Measurements from ENCODE around the gene MED25.

Gene MED25

GRCh38 chr19:49875177-49875576, 57.1 kb downstream of the MED25 start:
- no peak for DNase-seq

GRCh38 chr19:49875857-49876421, 57.9 kb downstream of the MED25 start:
- DNase-seq, result peak in 1 of 2 experiments; percentile 22

- peak; percentile 73 to 89 for DNase-seq
Measured at GRCh38 chr19:49876422-49877019, 58.4 kb downstream of the MED25 start.

DNA sequence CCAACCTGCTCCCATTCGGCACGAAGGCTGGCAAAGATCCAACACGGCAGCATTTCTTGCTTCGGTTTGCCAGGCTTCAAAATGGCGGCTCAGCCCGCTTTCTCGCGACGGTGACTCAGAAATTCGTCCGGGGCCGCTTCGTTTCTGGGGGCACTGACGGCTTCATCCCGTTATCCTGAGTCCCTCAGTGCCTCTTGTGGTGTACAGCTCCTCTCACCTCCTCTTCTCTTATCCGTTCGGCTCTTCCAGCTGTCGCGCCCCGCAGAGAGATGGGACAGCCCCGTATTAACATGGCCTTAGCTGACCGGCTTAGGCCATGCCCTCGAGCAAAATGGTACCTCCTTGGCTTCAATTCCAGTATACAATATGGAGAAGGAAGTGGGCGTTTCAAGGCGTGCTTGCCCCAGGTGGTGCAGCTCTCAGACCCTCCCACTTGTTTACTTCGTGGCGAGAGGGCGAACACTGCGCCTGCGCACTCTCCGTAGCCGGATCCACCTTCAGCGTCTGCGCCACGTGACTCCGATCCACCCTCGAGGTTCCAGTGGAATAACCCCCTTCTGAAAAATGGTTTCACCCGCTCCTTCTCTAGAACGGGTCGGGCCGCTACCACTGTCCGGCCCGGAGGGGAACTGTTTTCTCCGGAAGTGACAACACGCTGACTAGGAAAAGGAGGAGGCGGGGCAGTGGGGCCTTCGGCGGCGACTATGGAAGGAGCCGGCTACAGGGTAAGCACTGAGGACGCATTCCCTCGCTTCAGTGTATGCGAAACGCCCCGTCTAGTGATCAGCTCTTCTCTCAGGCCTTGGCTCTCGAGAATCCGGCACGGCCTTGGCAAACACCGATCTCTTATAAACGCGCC, 59.2 kb downstream of the MED25 start, which contains the start of the genes AKT1S1 and TBC1D17:
Gene AKT1S1, minus strand, starts transcription at position 336 of the 859 bp plus-strand sequence. CDS start 4,060 bp downstream, outside the sequence.
Gene TBC1D17, plus strand, starts transcription at position 683 of the 859 bp plus-strand sequence. Its CDS starts 22 bp downstream, at position 705.
- DNase-seq, result peak; percentile 94 to 98

- peak; percentile 84 to 92 for DNase-seq
Measured at GRCh38 chr19:49877879-49878743, 60.0 kb downstream of the MED25 start.

- no peak for DNase-seq
Measured at GRCh38 chr19:49878744-49879070, 60.6 kb downstream of the MED25 start.

DNA sequence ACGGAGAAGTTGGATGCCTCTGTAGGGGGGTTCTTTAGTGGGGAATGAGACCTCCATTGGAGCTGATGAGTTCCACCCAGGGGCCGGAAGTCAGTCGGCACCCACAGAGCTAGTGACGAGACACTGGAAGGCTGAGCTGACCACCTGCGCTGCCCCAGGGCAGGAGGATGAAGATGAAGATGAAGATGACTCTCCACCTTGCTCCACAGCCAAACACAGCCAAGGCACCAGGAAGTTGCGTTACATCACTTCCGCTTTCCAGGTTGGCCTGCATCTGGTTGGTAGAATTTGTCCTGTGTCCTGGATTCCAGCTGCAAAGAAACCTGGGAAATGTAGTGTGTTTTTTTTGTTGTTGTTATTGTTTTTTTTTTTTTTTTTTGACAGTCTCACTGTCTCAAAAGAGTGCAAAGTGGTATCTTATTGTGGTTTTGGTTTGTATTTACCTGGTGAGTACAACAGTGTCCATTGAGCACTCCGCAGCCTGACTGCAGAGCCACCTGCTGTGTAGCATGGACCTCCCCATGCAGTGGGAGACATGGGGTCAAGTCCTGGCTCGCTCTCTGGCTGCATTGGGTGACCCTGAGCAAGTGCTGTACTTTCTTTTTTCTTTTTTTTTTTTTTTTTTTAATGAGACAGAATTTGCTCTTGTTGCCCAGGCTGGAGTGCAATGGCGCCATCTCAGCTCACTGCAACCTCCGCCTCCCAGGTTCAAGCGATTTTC, 61.3 kb downstream of the MED25 start:
- DNase-seq, result peak in 1 of 2 experiments; percentile 16

- no peak for DNase-seq
Measured at GRCh38 chr19:49880162-49880869, 62.2 kb downstream of the MED25 start.

- DNase-seq, result no peak
Measured at GRCh38 chr19:49881186-49881585, 63.1 kb downstream of the MED25 start.

DNA sequence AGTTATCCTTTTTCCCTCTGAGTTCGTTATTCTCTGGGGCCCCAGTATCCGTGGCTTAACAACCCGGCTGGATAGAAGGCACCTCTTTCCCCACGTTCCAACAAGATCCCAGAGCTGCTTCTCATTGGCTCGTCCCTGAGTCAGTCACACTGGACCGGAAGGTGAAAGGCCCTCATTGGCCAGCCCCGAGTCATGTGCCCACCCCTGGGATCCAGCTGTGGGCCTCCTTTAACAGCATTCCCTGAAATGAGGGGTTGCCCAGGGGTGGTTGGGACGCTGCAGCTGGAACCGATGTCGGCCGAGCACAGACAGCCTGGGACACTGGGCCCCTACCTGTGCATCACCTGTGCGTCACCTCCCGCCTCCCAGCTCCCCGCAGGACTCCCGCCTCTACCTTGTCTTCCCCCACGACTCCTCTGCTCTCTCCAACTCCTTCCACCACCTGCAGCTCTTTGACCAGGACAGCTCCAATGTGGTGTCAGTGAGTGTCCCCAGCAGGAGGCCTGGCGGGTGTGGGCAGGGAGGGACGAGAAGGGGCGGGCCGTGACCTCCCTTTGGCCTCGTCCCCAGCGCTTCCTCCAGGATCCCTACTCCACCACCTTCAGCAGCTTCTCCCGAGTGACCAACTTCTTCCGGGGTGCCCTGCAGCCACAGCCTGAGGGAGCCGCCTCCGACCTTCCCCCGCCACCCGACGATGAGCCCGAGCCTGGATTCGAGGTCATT, 63.7 kb downstream of the MED25 start:
- no peak for DNase-seq

DNA sequence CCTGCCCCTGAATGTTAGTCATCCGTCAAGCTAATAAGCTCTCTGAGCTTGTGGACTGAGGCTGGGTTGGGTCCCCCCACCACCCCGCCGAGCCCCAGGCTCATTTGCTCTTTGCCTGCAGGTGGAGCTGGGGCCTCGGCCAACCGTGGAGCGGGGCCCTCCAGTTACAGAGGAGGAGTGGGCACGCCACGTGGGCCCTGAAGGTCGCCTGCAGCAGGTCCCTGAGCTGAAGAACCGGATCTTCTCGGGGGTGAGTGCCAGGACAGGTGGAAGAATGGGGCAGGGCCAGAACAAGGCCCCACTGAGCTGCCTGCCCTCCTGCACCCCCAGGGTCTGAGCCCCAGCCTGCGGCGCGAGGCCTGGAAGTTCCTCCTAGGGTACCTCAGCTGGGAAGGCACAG, 64.6 kb downstream of the MED25 start:
- no peak for DNase-seq

DNA sequence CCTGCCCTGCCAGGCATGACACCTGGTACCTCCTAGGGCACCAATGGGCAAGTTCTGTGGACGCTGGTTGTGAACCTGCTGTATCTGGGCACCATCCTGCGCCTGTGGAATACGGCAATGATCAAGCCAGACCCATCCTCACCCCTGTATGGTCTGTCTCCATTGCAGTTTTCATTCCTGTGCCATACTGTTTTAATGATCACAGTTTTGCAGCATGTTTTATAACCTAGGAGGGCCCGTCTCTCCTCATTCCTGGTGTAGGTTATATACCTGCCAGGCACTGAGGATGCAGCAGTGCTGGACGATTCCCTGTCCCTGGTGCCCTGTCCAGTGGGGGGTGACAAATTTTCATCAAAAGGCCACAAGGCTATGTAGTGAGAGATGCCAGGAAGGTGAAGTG, 65.0 kb downstream of the MED25 start:
- no peak for DNase-seq

- no peak for DNase-seq
Measured at GRCh38 chr19:49884109-49884508, 66.0 kb downstream of the MED25 start.

- DNase-seq, result no peak
Measured at GRCh38 chr19:49884760-49885159, 66.7 kb downstream of the MED25 start.
